Ovary (tissue), 9 donors: Measurements from ENCODE around the gene CRISPLD2. TPM values are rescaled to one million over a fixed set of nuclear protein-coding genes. Genes with fewer than 3 reads are reported as not detected.

Source experiments
- DNase-seq, 5 donors: peaks; one replicate each; pipeline ENCODE4 v3.0.0-alpha.2; 2019 to 2020
- H3K27ac ChIP-seq, 2 donors: fragments of 200-600 bp; one replicate each; pipeline versions ENCODE4 v1.5.1 to v1.8.0; 2019 to 2022
- H3K27me3 ChIP-seq: fragments of 200-600 bp; one replicate; pipeline ENCODE4 v1.8.0; 2022
- H3K36me3 ChIP-seq: fragments of 200-600 bp; sonication (generic); one replicate; pipeline ENCODE4 v1.5.1; 2019
- H3K4me1 ChIP-seq: one replicate; pipeline ENCODE4 v1.8.1; 2013; ENCODE audit warnings: mild to moderate bottlenecking, moderate library complexity; ENCODE audit not compliant: insufficient read depth
- H3K4me3 ChIP-seq: fragments of 200-600 bp; sonication (generic); one replicate; pipeline ENCODE4 v1.5.1; 2017
- H3K9me3 ChIP-seq, 2 donors: fragments of 200-600 bp in 1 of 2; sonication (generic) in 1 of 2; one replicate each; pipeline versions ENCODE4 v1.5.1 to v1.8.1; 2013 to 2019; ENCODE audit warnings: mild to moderate bottlenecking in 1 of 2, moderate library complexity in 1 of 2
- CTCF ChIP-seq, 3 donors: fragments of 450-650 bp in 2 of 3; fragments of 200-600 bp in 1 of 3; IDR thresholded peaks; one replicate each; pipeline versions ENCODE4 v1.5.1 to v1.8.0; 2016 to 2022; ENCODE audit warnings: antibody characterized with exemption in 3 of 3, mild to moderate bottlenecking in 1 of 3
- EP300 ChIP-seq: sonication (generic); formaldehyde crosslinking; IDR thresholded peaks from one replicate; pipeline ENCODE4 v1.6.1; 2017; ENCODE audit warnings: antibody characterized with exemption
- POLR2A ChIP-seq: fragments of 450-650 bp; IDR thresholded peaks from one replicate; pipeline ENCODE4 v1.6.1; 2017; ENCODE audit warnings: antibody characterized with exemption, mild to moderate bottlenecking, moderate library complexity
- whole genome bisulfite sequencing, 3 donors: extraction: QIAGEN DNeasy Blood & Tissue Kit in 1 of 3; methylation state at CpG; one replicate each; pipeline versions ENCODE4 v1.1.5 to v1.1.7; 2013 to 2017; 5-methylcytosine and 5-hydroxymethylcytosine counted together
- intact Hi-C, 4 donors: fragments of 100-400 bp; cut with DNase I; formaldehyde crosslinking; loops; one replicate each; pipeline versions ENCODE4 v1.11.0 to v1.15.1; 2022 to 2023
- polyA plus RNA-seq, 2 donors: library from polyadenylated mRNA; stranded (reverse); fragments of 200-250 nt in 1 of 2; fragments of 350-450 nt in 1 of 2; fragmentation: Illumina TruSeq in 1 of 2; extraction: RNeasy Lipid Tissue Mini Kit (QIAGEN cat#74804) in 1 of 2; gene quantifications; one replicate each; pipeline ENCODE4 v1.2.3, GENCODE V29; 2013 to 2014
- total RNA-seq, 7 donors: library from RNA; depleted of rRNA in 2 of 7; stranded (reverse); fragments of >200 nt in 2 of 7; fragmentation: NEBNext Ultra II Directional in 3 of 7; extraction: Animal tissue kit (Norgen Biotek cat#: 25700) in 3 of 7; gene quantifications; one replicate each; pipeline versions ENCODE4 v1.1.0 to v1.2.4, GENCODE V29; 2016 to 2023
- donor health status: DM: no; HTN: no; CAD: no; lungs with moderate emphysema.
- donor health status: DM: no; HTN: no; CAD: no.
- donor health status: Bipolar disorder and iron deficiency.
- donor health status: DM: yes; HTN: yes; CAD: no.
- donor health status: DM: no; HTN: no; CAD: no.
- donor health status: DM: yes; HTN: yes; CAD: no.

The CRISPLD2 gene
- total and polyA plus RNA-seq, 9 donors, result 53.2 to 333 (median 111) TPM

- no peak overlapping the region for H3K27ac ChIP-seq
- no peak overlapping the region for H3K4me3 ChIP-seq
- H3K9me3 ChIP-seq, result no peaks in the 10 kb centered on the region
- H3K4me1 ChIP-seq, result no peaks in the 10 kb centered on the region
- TF ChIP-seq POLR2A, result no peak
- no peak for TF ChIP-seq CTCF (IDR thresholded peaks at IDR 0.05)
- no peak for TF ChIP-seq EP300
- no peak for DNase-seq
- H3K36me3 ChIP-seq, result no peaks in the 10 kb centered on the region
- WGBS, 3 donors, result 87 to 92% (median 91%) methylated on average over 23 to 26 of the region's 26 CpGs
- intact Hi-C loops, result no loop called here
- H3K27me3 ChIP-seq, result no peaks in the 10 kb centered on the region
Measured at GRCh38 chr16:84844559-84845495, 25.0 kb downstream of the CRISPLD2 start.

GRCh38 chr16:84845496-84846002 is 25.8 kb downstream of the CRISPLD2 start:
- Histone ChIP-seq H3K27me3 (no peaks in the 10 kb centered on the region), H3K4me3 (no peak overlapping the region), H3K27ac (no peak overlapping the region), H3K9me3 (no peaks in the 10 kb centered on the region), H3K4me1 (no peaks in the 10 kb centered on the region), H3K36me3 (no peaks in the 10 kb centered on the region)
- whole genome bisulfite sequencing, 3 donors, result 87 to 92% (median 89%) methylated on average over 14 of the region's 14 CpGs
- TF ChIP-seq CTCF (IDR thresholded peaks at IDR 0.05), result no peak
- intact Hi-C loops, result no loop called here
- DNase-seq, result no peak

- DNase-seq, result no peak
- no peaks in the 10 kb centered on the region for H3K27me3 ChIP-seq
- intact Hi-C loops, result no loop called here
- no peaks in the 10 kb centered on the region for H3K9me3 ChIP-seq
- TF ChIP-seq EP300, result no peak
- no peak for TF ChIP-seq CTCF (IDR thresholded peaks at IDR 0.05)
- no peak for TF ChIP-seq POLR2A
- no peak overlapping the region for H3K4me3 ChIP-seq
- no peak overlapping the region for H3K27ac ChIP-seq
- 66 to 75% (median 74%) methylated on average over 23 of the region's 23 CpGs for WGBS, 3 donors
- H3K4me1 ChIP-seq, result no peaks in the 10 kb centered on the region
- H3K36me3 ChIP-seq, result no peaks in the 10 kb centered on the region
Measured at GRCh38 chr16:84847564-84848355, 28.0 kb downstream of the CRISPLD2 start.

DNA sequence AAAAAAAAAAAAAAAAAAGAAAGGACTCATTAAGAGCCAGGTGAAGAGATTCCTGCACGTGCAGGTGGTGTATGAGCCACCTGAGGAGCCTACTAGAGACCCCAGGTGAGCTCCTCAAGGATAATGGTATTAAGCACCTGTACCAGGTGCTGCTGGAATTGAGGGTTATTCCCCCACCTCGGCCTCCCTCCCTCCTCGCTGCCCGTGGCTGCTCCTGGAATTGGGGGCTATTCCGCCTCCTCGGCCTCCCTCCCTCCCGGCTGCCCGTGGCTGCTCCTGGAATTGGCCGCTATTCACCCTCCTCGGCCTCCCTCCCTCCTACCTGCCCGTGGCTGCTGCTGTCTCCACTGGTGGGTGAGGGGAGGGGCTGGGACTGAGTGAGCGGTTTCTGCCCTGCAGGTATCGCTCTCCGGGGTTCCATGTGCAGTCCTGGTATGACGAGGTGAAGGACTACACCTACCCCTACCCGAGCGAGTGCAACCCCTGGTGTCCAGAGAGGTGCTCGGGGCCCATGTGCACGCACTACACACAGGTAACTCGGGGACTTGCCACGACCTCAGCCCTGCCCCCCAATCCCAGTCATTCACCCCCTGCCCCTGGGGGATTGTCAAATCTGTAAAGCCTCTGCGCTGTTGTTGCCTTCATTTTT is 29.3 kb downstream of the CRISPLD2 start:
- 80 to 85% (median 82%) methylated on average over 22 of the region's 22 CpGs for WGBS, 3 donors

More for the DNA sequence above, 29.3 kb downstream of the CRISPLD2 start:
- intact Hi-C loops, result no loop called here
- no peak overlapping the region for H3K4me3 ChIP-seq
- H3K36me3 ChIP-seq, result no peaks in the 10 kb centered on the region
- H3K4me1 ChIP-seq, result no peaks in the 10 kb centered on the region
- DNase-seq, result no peak
- H3K27ac ChIP-seq, result no peak overlapping the region
- H3K9me3 ChIP-seq, result no peaks in the 10 kb centered on the region
- H3K27me3 ChIP-seq, result no peaks in the 10 kb centered on the region
- TF ChIP-seq EP300, result no peak
- TF ChIP-seq POLR2A, result no peak
- no peak for TF ChIP-seq CTCF (IDR thresholded peaks at IDR 0.05)
